HG03060 (cell line): ENCODE data around the gene INAFM1.

Experiments
- ATAC-seq: cut with Tn5 transposase; IDR thresholded peaks from one replicate; pipeline ENCODE4 v1.9.1; 2021; ENCODE audit warnings: low read depth, moderate number of reproducible peaks; ENCODE audit not compliant: unreplicated experiment

Gene INAFM1

DNA sequence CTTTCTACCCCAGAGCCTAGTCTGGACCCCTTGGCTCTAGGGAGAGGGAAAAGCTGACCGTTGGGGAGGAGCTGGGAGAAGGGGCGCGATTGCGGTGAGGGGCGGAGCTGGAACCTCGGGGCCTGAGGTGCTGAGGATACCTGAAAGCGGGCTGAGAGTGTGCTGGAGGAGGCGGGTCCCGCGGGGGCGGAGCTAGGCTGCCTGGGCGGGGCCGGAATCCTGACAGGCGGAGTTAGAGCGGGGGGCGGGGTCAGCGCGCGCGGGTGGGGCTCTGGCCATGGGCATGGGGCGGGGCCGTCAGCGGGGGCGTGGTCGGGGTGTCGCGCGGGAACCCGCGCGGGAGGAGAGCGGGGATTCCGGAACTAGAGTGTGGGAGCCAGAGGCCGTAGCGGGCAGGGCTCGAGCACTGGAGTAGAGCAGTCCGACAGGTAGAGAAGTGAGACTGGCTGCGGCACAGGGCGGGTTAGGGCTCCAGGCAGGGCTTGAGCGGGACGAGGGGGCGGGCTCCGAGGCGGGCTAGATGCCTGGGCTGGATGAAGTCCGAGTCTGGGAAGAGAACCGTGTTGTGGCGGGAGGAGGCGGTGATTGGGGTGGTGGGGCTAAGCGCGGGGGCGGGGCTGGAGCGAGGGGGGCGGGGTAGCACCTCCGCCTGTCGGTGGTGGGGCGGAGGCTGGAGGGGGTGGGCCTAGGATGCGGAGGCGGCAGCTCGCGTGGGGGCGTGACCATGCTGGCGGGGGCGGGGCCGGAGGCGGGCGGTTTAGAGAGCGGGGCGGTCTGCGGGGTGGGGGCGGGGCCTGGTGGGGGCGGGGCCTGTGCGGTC, at the start of gene INAFM1:
Gene INAFM1, plus strand, starts transcription at position 815 of the 820 bp plus-strand sequence. CDS start 35 bp downstream, outside the sequence.
- ATAC-seq = no peak

DNA sequence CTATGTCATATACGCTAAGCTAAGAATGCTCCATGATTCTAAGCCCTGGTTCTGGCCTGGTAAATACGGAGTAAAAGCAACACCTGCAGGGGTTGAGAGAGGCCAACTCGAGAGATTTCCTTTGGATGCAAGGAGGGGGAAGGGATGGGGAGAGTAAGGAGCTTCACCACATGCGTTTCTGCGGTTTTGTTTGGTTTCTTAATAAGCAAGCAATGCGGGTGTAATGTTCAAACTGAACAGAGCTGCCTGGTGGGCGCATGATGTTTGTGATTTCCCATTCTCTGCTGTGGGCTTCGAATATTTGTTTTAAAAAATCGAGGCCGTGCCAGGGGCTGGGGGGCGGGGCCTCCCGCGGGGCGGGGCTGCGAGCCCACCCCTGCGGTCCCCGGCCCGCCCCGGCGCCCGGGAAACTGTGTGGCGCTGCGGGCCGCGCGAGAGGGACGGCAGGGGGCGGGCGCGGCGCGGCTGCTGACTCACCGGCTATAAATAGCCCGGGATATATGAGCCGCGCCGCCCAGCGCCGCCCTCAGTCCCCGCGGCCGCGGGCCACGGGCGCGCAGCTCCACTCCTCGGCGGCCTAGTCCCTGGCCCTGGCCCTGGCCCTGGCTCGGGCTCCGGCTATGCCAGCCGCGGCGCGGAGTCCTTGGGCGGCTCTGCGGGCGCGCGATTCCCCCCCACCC, 48.8 kb upstream of the INAFM1 start:
- ATAC-seq = no peak

DNA sequence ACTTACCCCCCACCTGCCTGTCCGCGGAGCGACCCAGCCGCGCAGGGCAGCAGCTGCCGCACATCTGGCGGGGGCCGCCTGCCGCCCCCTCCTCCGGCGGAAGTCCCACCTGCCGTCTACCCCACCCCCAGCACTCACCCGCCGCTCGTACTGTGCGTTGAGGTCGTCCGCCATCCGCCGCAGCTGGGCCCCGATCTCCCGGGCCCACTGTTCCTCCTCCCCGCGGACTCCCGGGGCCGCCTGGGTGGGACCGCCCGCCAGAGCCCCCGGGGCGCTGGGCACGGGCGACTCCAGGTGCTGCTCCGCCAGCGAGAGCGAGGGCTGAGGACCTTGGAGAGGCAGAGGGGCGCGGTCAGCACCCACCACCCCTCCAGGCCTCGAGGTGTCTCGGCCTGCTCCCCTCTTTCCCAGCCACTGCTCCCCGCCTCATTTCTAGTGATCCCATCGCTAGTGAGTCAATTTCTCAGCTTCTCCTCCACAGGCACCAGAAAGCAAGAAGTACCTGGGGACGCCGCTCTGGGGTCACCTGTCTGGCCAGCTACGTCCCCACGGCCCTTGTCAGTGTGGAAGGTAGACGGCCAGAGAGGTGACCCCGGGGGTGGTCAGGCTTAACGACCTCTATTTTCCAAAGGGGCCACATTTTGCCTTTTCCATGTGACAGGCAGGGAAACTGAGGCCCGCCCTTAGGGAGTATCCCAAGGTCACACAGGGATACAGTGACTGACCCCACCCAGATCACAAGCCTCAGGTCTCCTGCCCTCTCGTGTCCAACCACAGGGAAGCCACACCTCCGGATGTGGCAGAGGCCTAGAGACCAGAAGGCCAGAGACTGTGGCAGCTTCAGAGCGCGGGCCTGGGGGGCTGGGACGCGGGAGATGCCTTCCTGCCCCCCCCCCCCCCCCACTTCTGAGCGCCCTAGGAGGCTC, 48.0 kb upstream of the INAFM1 start:
- ATAC-seq = no peak

DNA sequence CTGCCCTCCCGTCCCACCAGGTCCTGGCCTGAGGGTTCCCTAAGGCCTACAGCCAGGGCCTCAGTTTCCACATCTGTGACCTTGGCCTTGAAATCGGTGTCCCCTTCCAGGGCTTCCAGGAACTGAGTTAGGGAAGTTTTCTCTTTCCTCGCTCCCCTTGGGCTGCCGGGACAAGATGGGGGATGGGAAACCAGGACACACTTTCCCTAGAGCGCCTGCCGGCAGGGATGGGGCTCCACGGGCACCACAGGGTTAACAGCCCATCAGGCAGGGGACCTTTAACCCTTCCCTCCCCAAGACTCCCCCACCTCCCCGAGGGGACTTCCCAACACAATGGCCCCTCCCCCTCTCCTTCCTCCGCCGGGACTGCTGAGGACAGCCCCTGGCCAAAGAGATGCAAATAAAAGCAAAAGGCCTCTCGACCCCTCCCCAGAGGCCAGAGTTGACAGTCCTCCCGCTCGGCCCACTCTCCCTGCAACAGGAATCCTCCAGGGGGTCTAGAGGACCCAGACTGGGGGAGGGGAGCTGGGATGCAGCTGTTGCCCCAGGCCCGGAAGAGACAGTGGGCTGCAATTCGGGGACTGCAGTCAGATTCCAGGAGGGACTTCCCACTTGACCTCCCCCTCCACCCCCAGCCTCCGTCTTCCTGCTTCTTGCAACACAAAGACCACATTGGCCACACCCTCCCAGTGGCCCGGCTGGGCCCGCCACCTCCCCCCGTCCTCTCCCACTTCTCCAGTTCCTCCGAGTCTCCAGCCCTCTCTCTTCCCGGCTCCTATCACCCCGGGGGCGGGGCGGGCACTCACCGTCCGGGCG, 47.1 kb upstream of the INAFM1 start:
- ATAC-seq = no peak

DNA sequence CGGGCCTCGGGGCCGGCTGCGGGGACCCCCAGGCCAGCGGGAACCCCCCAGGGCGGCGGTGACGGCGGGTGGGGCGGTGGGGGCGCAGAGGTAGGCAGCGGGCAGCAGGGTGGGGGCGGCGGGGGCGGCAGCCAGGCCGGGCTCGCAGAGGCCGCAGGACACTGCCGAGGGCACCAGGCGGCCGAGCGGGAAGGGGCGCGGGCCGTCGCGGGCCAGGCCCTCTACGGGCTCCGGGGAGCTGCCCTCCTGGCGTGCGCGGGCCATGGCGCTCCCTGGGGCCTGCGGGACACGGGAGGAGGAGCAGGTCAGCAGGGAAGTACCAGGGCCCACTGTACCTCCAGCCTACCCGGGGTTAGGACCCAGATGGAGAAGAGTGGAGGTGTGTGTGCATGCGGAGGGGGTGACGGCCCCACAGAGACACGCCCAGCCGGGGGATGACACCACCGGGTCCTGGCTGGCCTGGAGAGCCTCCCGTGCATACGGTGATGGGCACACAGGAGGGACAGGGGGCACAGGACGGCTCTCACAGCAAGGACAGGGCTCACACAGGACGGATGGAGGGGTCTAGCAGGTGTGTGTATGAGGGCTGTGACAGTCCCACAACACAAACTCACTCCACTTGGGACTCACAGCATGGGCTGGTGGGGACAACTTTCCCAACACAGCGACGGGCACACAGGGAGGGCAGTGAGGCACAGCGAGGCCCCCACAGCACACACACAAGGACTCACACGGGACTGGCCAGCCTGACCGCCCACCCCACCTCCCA, 46.3 kb upstream of the INAFM1 start:
- no peak for ATAC-seq

DNA sequence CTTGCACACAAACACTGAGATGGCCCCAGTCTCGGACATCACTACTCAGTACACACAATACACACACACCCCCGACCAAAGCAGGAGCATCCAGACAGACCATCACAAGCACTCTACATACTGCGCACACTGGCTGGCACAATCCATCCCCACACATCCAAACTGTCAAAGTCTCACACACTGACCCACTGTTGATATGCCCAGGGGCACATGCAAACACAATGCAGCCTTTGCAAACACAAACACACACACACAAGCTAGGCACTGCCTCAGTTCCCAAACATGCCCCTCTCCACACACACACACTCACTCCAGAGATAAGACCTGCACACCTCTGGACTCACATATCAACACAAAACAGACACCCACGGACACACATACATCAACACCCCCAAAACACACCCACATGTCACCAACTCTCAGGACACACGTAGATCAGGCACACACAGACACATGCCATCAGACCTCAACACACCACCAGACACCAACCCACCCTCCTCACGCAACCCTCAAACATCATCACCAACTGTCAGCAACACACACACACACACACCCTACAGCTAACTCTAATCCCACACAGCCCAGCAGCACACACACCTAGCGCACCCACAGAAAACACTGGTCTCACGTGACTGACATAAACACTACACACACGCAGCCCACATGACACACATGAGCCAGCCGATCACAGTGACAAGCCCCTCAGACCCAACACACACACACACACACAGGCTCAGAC, 45.6 kb upstream of the INAFM1 start:
- ATAC-seq = no peak

DNA sequence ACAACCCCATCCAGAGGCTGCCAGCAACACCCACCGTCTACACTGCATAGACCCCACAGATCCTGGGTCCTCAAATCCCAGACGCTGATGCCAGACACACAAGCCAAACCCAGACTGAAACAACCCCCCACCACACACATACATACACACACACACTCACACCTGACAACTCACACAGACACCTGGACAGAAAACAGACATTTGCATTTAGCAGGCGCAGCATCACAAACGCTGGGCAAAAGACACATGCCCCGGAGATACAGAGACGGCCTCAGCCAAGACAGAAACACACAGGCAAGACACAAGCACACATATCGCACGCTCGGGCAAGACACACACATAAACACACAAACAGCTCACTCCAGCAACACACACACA, 45.0 kb upstream of the INAFM1 start:
- ATAC-seq = no peak

DNA sequence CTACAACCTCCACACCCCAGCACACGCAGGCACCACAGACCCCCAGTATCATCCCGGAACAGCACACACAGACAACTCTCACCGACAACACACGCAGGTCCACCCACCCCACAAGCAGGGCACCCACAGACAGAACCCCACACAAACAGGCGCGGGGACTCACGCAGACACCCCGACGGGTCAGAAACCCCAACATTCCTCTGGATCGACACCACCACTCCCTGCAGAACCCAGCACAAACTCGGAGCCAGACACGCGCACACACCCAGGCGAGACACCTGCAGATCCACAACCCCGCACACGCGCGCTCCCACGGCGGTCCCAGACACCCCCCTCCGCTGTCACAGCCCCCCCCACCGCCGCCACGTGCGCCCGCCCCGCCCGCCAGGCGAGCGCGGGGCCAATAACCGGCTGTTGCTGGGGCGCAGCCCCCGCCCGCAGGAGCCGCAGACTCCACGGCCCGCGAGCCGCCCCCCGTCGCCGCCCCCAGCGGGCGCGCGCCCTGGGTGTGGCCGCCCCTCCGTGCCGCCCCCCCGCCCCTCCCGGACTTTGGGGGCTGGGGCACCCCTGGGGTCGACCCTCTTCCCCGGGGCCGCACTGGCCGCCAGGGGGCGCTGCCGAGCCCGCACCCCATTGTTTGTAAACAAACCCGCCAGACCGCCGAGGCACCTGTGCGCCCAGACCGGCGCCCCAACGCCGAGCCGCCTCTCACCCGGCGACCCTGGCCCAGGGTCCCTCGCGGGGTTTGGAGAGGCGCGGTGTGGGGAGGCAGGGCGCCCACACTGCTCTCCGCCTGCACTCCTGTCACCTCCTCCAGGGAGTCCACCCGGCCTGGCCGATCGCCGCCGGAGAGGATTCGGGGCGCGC, 44.4 kb upstream of the INAFM1 start:
- ATAC-seq = no peak

DNA sequence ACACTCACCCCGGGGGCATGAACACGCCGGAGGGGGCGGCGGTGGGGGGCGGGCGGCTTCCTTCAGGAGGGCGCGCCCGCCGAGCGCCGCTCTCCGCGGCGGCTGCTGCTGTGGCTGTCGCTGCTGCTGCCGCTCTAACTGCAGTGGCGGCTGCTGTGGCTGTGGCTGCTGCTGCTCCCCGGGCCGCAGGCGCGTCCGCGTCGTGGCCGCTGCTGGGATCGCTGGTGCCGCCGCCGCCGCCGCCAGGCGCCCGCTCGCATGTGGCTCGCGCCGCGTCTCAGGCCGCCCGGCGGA, 43.8 kb upstream of the INAFM1 start, which contains the start of gene BBC3:
Gene BBC3, minus strand, starts transcription at position 279 of the 294 bp plus-strand sequence. CDS start 2,768 bp downstream, outside the sequence.
- ATAC-seq = no peak

DNA sequence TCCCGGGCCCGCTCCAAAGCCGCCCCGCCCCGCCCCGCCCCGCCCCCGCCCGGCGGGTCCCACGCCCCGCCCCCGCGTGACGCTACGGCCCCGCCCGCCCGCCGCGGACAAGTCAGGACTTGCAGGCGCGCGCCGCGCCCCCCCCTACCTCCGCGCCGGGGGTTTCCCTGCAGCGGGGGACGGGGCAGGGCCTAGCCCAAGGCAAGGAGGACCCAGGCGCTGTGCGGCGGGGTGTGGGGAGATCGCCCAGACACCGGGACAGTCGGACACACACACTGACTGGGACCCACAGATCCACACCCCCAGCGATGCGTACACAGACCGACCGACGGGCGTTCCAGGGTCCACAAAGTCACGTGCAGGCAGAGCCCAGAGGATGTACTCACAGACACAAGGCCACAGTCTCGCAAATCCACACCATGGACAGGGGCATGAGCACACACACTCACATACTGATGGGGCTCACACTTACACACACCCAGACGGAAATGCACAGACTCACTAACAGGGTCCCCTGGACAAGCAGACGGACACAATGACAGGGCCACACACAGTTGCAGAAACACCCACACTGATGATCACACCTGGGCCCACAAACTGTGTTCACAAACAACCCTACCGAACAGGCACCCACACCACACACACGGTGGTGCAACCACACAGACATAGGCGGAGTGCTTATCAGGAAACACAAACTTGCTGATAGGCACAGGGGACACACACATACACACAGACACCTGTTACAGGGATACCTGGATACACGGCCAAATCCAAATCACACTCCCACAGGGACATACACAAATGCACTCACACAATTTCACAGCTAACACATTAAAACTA, 43.2 kb upstream of the INAFM1 start:
- no peak for ATAC-seq

DNA sequence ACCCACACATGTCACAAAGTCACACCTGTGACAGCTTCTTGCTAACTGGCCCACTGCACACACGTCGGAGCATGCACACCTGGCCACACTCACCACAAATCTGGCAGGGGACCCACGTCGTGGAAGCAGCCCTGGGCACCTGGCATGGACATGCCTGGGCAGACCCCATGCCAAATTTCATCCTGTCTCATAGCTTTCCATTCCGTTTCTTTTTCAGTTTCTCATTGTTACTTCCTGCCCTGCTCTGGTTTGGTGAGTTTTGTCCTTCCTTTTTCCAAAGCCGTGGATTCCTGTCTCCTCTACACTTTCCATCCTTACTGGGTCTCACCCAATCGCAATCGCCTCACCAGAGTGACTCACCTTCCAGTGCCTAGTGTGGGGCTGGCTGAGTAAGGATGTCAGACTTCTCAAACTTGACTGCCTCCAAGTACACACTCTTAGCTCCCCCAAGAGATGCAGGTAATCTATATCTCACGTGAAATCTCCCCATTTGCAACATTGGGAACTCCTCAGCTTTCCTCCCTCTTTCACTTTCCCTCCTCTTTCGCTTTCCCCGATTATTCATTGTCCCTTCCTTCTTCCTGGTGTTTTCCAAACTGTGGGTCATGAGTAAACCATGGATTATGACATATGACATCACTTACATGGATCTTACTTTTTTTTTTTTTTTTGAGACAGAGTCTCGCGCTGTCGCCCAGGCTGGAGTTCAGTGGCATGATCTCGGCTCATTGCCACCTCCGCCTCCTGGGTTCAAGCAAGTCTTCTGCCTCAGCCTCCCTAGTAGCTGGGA, 42.1 kb upstream of the INAFM1 start:
- no peak for ATAC-seq

DNA sequence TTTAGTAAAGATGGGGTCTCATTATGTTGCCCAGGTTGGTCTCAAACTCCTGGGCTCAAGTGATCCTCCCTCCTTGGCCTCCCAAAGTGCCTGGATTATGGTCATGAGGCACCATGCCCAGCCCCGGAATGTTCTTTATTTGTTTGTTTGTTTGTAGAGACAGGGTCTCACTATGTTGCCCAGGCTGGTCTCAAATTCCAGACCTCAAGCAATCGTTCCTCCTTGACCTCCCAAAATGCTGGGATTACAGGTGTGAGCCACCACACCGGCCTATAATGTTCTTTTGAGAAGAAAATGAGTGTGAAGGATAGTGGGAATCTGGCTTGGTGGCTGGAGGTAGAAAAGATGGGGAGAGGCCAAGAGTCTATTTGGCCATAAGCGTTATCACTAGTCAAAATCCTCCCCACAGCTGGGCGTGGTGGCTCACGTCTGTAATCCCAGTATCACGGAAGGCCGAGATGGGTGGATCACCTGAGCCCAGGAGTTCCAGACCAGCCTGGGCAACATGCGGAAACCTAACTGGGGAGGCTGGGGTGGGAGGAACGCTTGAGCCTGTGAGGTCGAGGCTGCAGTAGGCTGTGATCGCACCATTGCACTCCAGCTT, 38.5 kb upstream of the INAFM1 start:
- no peak for ATAC-seq

DNA sequence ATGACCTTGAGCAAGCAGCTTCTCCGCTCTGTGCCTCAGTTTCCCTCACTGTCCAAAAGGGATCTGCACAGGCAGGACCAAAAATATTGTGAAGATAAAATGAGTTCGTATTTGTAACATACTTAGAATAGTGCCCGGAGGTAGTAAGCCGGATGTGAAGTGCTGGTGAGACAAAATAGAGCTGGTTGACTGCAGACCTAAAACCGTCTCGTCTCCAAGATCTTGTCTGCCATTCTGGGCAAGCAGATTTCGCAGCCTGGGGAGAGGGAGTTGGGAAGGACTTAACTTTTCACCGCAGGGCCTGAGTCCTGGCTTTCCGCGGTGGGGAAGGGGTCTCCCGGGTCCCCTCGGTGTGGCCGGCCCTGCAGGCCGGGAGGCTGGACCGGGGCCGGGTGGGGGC, 35.5 kb upstream of the INAFM1 start:
- ATAC-seq = no peak

DNA sequence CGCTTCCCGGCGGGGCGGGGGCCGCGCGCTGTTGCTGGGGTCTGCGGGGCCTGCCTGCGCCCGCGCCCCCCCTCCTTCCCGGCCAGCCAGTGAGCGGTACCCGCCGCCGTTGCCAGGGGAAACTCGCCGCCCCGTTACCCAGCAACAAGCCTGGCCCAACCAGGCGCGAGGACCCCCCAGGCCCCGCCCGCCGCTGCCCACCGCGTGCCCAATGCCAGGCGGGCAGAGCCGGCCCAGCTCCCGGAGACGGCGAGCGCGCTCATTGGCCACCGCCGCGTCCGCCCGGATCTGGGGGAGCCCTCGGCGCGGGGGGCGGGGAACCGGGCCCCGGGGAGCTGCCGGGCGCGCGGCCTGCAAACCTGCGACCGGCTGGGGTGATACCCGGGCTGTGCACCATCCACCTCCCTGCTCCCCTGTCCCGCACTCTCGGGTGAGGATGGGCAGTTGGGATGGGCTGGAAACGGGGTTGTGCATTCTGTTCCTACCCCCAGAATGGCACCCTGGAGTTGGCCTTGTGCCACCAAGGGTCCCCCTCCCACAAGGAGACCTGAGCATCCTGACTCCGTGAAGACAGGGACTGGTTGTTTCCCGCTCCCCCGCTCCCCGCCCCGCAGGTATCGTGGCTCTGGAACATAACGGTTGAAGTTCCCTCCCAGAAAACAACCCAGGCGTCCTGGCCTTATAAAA, 34.9 kb upstream of the INAFM1 start:
- no peak for ATAC-seq

DNA sequence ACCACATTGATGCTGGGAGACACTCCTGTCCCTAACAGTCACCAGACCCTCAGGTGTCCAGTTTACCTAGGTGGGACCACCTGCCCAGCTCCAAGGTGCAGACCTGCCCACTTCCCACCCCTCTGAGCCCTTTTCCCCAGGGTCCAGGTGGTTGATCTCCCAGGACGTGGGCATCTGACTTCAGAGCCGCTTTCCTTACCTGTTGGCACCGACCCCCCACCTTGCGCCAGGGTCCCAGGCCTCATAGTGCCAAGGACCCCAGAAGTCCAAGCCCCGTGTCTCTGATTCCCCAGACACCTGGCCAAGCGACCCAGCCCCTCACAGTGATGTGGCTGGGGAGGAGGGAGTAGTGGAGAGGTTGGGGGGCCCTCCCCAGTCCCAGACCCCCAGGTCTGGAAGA, 34.1 kb upstream of the INAFM1 start:
- no peak for ATAC-seq
